Measurements from ENCODE around the gene LRP8.

DNA sequence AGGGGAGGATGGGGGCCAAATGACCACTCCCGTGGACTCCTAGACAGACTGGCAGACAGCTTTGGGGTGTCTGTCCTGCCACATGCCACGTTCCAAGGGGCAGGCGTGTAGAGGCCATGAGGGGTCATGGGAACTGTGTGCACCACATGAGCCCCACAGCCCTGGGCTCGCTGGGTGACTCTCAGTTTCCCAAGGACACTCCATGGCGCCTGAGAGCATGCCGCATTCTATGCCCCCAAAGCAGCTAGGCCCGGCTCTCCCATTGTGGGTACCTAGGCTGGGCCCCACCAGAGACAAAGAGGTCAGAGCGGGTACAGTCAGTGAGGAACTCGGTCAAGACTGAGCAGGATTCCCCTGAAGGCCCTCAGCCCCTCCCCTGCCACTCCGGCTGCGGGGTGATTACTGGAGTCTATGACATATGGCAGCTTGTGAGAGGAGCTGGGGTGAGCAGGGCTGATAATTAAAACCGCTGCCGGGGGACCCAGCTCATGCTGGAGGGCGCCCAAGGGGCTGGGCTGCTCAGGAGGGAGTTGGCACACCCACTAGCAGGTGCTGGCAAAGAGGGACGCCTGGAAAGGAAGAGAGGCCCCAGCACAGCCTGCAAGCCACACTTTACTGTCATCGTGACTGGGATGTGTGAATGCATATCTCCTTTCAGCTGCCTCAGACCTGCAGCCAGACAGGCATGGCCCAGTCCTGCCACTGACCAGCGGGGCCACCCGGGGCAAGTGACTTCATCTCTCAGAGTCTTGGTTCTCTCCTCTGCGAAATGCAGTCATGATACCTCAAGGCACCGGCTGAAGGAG lies 8.4 kb downstream of the LRP8 start:
- TF ChIP-seq CTCF (IDR thresholded peaks at IDR 0.05 in 4 of 5, conservative IDR thresholded peaks at IDR 0.05 in 1 of 5): no peak
- TF ChIP-seq POLR2A (IDR thresholded peaks at IDR 0.05): no peak
